Gastroesophageal sphincter (tissue), 4 donors: ENCODE data around the gene MRPL49. TPM values are rescaled to one million over a fixed set of nuclear protein-coding genes. Genes with fewer than 3 reads are reported as not detected.

Experiments used
- ATAC-seq: fragments of 150-250 bp; one replicate; pipeline ENCODE4 v1.9.1; 2016; ENCODE audit warnings: mild to moderate bottlenecking, moderate library complexity
- H3K27ac ChIP-seq, 4 donors: fragments of 200-600 bp; sonication (generic) in 3 of 4; 1 replicate in 3 of 4; 2 replicates in 1 of 4; pipeline ENCODE4 v1.5.1; 2016 to 2019
- H3K27me3 ChIP-seq: fragments of 200-600 bp; sonication (generic); one replicate; pipeline ENCODE4 v1.5.1; 2019
- H3K36me3 ChIP-seq, 2 donors: fragments of 200-600 bp; sonication (generic); one replicate each; pipeline ENCODE4 v1.5.1; 2019; ENCODE audit warnings: control low read depth in 1 of 2
- H3K4me1 ChIP-seq, 3 donors: fragments of 200-600 bp; sonication (generic); 1 replicate in 2 of 3; 2 replicates in 1 of 3; pipeline ENCODE4 v1.5.1; 2016 to 2019; ENCODE audit warnings: control low read depth in 2 of 3
- H3K4me3 ChIP-seq, 2 donors: fragments of 200-600 bp; sonication (generic); one replicate each; pipeline ENCODE4 v1.5.1; 2019; ENCODE audit warnings: mild to moderate bottlenecking in 1 of 2, moderate library complexity in 1 of 2
- H3K9me3 ChIP-seq, 3 donors: fragments of 200-600 bp; sonication (generic); one replicate each; pipeline ENCODE4 v1.5.1; 2017 to 2019; ENCODE audit warnings: control low read depth in 2 of 3
- EP300 ChIP-seq: sonication (generic); formaldehyde crosslinking; IDR thresholded peaks from one replicate; pipeline ENCODE4 v1.6.1; 2017; ENCODE audit warnings: antibody characterized with exemption, mild to moderate bottlenecking
- POLR2A ChIP-seq, 2 donors: fragments of 450-650 bp; IDR thresholded peaks; one replicate each; pipeline ENCODE4 v1.6.1; 2017; ENCODE audit warnings: antibody characterized with exemption in 2 of 2, mild to moderate bottlenecking in 2 of 2, moderate library complexity in 1 of 2
- POLR2AphosphoS5 ChIP-seq: sonication (generic); formaldehyde crosslinking; IDR thresholded peaks from one replicate; pipeline ENCODE4 v1.6.1; 2017; ENCODE audit warnings: antibody characterized with exemption
- WGBS, 2 donors: methylation state at CpG; one replicate each; pipeline ENCODE4 v1.1.5; 2018; ENCODE audit warnings: low coverage in 1 of 2; 5-methylcytosine and 5-hydroxymethylcytosine counted together
- total RNA-seq, 4 donors: library from RNA; depleted of rRNA; stranded (reverse); fragments of >200 nt; gene quantifications; one replicate each; pipeline ENCODE4 v1.1.0, GENCODE V29; 2016
- TF ChIP-seq, protein P1 (sequence below), 4 experiments: fragments of 200-600 bp in 2 of 4; fragments of 450-650 bp in 2 of 4; sonication (generic) in 1 of 4; IDR thresholded peaks; one replicate each; pipeline ENCODE4 v1.5.1; 2017 to 2019; ENCODE audit warnings: antibody characterized with exemption in 4 of 4, mild to moderate bottlenecking in 2 of 4, moderate library complexity in 2 of 4

The MRPL49 gene
- total RNA-seq, 4 donors from 2014 or later, result 83.9 to 114 (median 94.1) TPM

DNA sequence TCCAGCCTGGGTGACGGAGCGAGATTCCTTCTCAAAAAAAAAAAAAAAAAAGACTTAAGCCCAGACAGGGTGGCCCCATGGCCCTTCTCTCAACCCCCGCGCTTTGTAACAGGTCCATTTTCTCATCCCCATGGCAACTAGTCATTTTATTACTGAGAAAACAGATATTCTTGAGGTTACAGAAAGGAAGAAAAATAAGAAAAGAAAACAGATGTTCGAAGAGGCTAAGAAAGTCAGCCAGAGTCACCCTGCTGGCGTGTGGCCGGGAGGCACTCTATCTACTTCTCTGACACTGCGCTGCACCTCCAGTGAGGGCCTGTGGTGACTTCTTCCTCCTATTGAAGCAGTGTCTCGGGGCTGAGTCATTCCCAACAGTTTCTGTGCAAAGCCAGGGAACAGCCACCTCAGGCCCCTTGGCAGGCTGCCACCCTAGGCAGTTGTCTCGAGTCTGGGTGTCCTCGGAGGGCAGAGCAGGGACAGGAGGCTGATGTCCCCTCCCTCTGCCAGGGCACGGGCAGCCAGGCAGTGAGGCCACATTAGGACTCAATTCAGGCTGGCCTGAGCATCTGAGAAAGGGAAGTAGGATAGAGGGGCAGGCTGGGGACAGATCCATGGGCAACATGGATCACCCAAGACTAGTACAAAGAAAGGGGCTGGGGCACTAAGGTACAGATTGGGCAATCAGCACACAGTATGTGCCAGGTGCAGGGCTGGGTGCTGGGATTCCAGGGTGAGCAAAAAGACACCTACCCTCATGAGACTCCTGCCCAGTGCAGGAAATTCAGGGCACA, 28.6 kb downstream of the MRPL49 start:
- Histone ChIP-seq H3K9me3 (no peaks in the 10 kb centered on the region), H3K36me3 (no peaks in the 10 kb centered on the region), H3K27me3 (peaks cover 12% of the 10 kb centered on the region), H3K4me3 (no peak overlapping the region), H3K27ac (peak overlapping the region in 3 of 4 donors; percentile 31 to 63 (median 49)), H3K4me1 (peaks cover 0 to 7% (median 0%) of the 10 kb centered on the region in 3 donors)
- 35 to 41% methylated on average over 6 to 9 of the region's 12 CpGs for WGBS, 2 donors
- no peak for TF ChIP-seq POLR2A (IDR thresholded peaks at IDR 0.05)
- no peak for TF ChIP-seq POLR2AphosphoS5
- no peak for TF ChIP-seq EP300
- TF ChIP-seq, protein P1, sequence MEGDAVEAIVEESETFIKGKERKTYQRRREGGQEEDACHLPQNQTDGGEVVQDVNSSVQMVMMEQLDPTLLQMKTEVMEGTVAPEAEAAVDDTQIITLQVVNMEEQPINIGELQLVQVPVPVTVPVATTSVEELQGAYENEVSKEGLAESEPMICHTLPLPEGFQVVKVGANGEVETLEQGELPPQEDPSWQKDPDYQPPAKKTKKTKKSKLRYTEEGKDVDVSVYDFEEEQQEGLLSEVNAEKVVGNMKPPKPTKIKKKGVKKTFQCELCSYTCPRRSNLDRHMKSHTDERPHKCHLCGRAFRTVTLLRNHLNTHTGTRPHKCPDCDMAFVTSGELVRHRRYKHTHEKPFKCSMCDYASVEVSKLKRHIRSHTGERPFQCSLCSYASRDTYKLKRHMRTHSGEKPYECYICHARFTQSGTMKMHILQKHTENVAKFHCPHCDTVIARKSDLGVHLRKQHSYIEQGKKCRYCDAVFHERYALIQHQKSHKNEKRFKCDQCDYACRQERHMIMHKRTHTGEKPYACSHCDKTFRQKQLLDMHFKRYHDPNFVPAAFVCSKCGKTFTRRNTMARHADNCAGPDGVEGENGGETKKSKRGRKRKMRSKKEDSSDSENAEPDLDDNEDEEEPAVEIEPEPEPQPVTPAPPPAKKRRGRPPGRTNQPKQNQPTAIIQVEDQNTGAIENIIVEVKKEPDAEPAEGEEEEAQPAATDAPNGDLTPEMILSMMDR (IDR thresholded peaks at IDR 0.05), result no peak
- ATAC-seq, result peak; percentile 84

- Histone ChIP-seq H3K27me3 (peaks cover 8% of the 10 kb centered on the region), H3K36me3 (no peaks in the 10 kb centered on the region), H3K27ac (peak overlapping the region in 2 of 4 donors; percentile 49 to 63), H3K4me1 (peaks cover 0 to 7% (median 0%) of the 10 kb centered on the region in 3 donors), H3K4me3 (no peak overlapping the region), H3K9me3 (no peaks in the 10 kb centered on the region)
- no peak for ATAC-seq
- no peak for TF ChIP-seq EP300
- TF ChIP-seq, protein P1 (IDR thresholded peaks at IDR 0.05), result no peak
- WGBS, 2 donors, result 53 to 100% methylated on average over 1 to 3 of the region's 3 CpGs
Observed at GRCh38 chr11:65151331-65151899, 29.3 kb downstream of the MRPL49 start.

- Histone ChIP-seq H3K27me3 (peaks cover under 1% of the 10 kb centered on the region), H3K4me1 (peaks cover 0 to 7% (median 0%) of the 10 kb centered on the region in 3 donors), H3K9me3 (no peaks in the 10 kb centered on the region), H3K27ac (no peak overlapping the region), H3K36me3 (no peaks in the 10 kb centered on the region), H3K4me3 (no peak overlapping the region)
- WGBS, 2 donors, result 50 to 60% methylated on average over 2 of the region's 2 CpGs
- TF ChIP-seq EP300 (no peak), POLR2A (IDR thresholded peaks at IDR 0.05) (no peak), POLR2AphosphoS5 (no peak)
- TF ChIP-seq, protein P1 (IDR thresholded peaks at IDR 0.05), result no peak
- ATAC-seq, result no peak
Observed at GRCh38 chr11:65152122-65152521, 30.0 kb downstream of the MRPL49 start.

DNA sequence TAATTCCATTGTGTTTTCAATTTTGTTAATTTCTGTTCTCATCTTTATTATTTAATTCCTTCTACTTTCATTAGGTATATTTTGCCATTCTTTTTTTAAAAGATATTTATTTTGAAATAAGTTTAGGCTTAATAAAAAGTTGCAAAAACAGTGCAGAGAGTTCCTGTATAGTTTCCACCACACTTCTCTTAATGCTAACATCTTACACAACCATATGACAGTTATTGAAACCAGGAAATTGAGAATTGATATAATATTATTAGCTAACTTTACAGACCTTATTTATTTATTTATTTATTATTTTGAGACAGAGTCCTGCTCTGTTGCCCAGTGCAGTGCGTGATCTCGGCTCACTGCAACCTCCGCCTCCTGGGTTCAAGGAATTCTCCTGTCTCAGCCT, 34.1 kb downstream of the MRPL49 start:
- no peak for TF ChIP-seq POLR2A (IDR thresholded peaks at IDR 0.05)
- no peak for TF ChIP-seq EP300
- TF ChIP-seq, protein P1 (IDR thresholded peaks at IDR 0.05), result no peak
- no peak for TF ChIP-seq POLR2AphosphoS5
- no peaks in the 10 kb centered on the region for H3K36me3 ChIP-seq
- H3K4me1 ChIP-seq, result no peaks in the 10 kb centered on the region
- ATAC-seq, result no peak
- H3K9me3 ChIP-seq, result no peaks in the 10 kb centered on the region
- H3K27me3 ChIP-seq, result no peaks in the 10 kb centered on the region
- WGBS, 2 donors, result 90 to 100% methylated on average over 1 to 3 of the region's 3 CpGs
- H3K27ac ChIP-seq, result no peak overlapping the region
- no peak overlapping the region for H3K4me3 ChIP-seq

DNA sequence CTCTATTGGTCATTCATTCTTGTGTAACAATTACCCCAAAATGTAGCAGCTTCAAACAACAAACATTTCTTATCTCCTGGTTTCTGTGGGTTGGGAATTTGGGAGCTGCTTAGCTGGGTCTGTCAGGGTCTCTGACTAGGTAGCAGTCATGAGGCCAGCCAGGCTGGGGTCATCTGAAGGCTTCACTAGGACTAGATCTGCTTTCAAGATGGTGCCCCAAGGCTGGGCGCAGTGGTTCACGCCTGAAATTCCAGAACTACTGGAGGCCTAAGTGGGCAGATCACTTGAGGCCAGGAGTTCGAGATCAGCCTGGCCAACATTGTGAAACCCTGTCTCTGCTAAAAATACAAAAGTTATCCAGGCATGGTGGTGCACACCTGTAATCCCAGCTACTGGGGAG, 34.8 kb downstream of the MRPL49 start:
- TF ChIP-seq POLR2A (IDR thresholded peaks at IDR 0.05), result no peak
- TF ChIP-seq, protein P1 (IDR thresholded peaks at IDR 0.05), result no peak
- TF ChIP-seq EP300, result no peak
- Histone ChIP-seq H3K4me1 (no peaks in the 10 kb centered on the region), H3K4me3 (no peak overlapping the region), H3K27me3 (no peaks in the 10 kb centered on the region), H3K9me3 (no peaks in the 10 kb centered on the region), H3K36me3 (no peaks in the 10 kb centered on the region), H3K27ac (no peak overlapping the region)
- WGBS, 2 donors, result 100% methylated on average over 2 of the region's 3 CpGs; no CpG with 5 or more reads in 1 of the 2 donors
- no peak for ATAC-seq
